DND-41 (cell line): ENCODE measurements around the gene NBAS.

Source experiments
- EZH2 ChIP-seq: IDR thresholded peaks from 3 replicates; pipeline ENCODE4 v1.6.1; 2012; ENCODE audit warnings: borderline replicate concordance, low read depth, mild to moderate bottlenecking, moderate library complexity, low read length, inconsistent platforms; ENCODE audit not compliant: severe bottlenecking
- TF ChIP-seq, protein P1 (sequence below): IDR thresholded peaks from 2 replicates; pipeline ENCODE4 v1.5.1; 2012; ENCODE audit warnings: borderline replicate concordance, low read length, moderate library complexity, mild to moderate bottlenecking; ENCODE audit not compliant: poor library complexity, severe bottlenecking; ENCODE audit errors: extremely low read depth

DNA sequence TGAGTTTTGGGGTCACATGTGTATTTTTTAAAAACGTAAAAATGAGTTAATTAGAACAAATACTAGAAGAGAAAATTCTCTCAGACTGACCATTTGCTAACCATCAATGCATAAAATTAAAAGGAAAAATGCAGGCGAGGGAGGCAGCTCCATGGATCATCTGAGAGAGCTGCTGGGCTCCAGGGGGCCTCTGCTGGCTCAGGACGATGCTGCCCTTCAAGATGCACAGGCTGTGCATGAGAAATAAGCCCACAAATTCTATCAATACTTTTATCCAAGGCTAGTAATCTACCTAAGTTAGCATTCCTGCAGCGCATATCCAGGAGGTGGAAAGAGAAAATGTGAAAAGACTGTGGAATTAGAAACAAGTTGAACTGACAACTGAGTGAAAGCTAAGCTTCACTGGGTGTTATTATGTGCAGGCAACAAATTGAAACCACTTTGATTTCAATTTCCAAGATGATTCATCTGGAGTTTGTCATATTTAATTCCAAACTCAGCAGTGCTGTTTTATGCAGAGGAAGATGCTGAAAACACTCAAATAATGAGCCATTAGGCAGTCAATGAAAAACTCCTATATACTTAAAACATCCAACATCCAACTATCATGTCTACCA, 261.1 kb downstream of the NBAS start:
- TF ChIP-seq EZH2 = no peak
- TF ChIP-seq, protein P1, sequence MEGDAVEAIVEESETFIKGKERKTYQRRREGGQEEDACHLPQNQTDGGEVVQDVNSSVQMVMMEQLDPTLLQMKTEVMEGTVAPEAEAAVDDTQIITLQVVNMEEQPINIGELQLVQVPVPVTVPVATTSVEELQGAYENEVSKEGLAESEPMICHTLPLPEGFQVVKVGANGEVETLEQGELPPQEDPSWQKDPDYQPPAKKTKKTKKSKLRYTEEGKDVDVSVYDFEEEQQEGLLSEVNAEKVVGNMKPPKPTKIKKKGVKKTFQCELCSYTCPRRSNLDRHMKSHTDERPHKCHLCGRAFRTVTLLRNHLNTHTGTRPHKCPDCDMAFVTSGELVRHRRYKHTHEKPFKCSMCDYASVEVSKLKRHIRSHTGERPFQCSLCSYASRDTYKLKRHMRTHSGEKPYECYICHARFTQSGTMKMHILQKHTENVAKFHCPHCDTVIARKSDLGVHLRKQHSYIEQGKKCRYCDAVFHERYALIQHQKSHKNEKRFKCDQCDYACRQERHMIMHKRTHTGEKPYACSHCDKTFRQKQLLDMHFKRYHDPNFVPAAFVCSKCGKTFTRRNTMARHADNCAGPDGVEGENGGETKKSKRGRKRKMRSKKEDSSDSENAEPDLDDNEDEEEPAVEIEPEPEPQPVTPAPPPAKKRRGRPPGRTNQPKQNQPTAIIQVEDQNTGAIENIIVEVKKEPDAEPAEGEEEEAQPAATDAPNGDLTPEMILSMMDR = no peak
